Measurements from ENCODE around the gene ABL1.

Gene ABL1

GRCh38 chr9:130873966-130874365 is 38.9 kb downstream of the ABL1 start:
- DNase-seq, result no peak

GRCh38 chr9:130874783-130875182 is 39.7 kb downstream of the ABL1 start:
- DNase-seq, result no peak

DNA sequence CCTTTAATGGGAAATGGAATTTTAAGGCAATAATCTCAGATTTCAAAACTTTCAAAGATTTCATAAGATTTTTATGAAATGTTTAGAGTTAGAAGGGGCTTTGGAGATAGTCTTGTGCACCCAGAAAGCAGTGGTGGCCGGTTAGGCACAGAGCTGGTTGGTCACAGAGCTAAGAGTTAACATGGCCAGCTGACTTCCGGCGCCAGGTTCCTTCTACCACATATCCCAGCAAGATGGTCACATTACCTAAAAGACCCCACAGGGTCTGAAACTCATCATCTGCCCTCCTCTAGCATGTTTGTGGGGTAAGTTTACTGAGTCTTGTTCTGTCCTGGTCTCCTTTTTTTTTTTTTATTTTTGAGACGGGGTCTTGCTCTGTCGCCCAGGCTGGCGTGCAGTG is 42.2 kb downstream of the ABL1 start:
- DNase-seq, result no peak

DNA sequence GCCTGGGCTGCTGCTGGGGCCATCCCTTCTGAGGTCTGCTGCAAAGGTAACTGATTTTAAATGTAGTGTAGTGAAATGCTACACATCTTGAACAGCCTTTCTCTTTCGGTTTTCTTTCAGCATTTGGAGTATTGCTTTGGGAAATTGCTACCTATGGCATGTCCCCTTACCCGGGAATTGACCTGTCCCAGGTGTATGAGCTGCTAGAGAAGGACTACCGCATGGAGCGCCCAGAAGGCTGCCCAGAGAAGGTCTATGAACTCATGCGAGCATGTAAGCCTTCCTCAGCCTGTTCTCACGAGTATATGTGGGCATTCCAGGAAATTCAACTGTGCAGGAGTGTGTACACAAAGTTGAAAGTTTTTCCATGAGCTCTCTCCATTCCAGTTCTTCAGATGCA is 43.2 kb downstream of the ABL1 start:
- DNase-seq, result no peak

DNA sequence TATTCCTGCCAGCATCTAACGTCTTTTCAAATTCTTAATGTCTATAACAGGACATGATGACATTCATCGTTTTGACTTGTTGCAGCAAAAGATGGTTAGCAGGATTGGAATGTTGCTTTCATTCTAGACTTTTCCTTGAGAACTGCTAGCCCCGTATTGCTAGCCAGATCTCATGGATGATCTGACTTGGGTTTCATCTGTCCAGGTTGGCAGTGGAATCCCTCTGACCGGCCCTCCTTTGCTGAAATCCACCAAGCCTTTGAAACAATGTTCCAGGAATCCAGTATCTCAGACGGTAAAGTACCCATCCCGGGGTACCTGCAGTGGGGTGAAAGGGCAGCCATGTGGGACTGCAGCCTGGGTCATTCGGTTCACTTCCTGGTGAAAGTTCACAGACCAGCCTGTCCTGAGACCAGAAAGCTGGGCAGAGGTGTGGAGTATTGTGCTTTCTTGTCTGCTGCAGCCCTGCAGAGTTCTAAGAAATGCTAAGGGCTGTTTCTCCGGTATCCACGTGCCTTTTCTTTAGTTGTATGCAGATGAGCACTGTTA is 44.9 kb downstream of the ABL1 start:
- DNase-seq, result no peak

GRCh38 chr9:130880599-130881220 is 45.7 kb downstream of the ABL1 start:
- no peak for DNase-seq

DNA sequence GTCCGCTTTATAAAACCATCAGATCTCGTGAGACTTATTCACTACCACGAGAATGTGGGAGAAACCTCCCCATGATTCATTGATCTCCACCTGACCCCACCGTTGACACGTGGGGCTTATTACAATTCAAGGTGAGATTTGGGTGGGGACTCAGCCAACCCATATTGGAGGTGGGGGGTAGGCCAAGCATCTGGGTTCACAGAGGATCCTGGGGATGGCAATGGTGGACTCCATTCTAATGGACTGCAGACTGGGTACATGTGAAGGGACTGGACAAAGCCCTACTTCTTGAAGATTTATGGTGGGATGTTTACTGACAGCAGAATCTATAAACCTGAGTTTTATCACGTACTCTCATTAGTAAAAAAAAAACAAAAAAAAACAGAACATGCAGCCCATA is 46.5 kb downstream of the ABL1 start:
- no peak for DNase-seq

DNA sequence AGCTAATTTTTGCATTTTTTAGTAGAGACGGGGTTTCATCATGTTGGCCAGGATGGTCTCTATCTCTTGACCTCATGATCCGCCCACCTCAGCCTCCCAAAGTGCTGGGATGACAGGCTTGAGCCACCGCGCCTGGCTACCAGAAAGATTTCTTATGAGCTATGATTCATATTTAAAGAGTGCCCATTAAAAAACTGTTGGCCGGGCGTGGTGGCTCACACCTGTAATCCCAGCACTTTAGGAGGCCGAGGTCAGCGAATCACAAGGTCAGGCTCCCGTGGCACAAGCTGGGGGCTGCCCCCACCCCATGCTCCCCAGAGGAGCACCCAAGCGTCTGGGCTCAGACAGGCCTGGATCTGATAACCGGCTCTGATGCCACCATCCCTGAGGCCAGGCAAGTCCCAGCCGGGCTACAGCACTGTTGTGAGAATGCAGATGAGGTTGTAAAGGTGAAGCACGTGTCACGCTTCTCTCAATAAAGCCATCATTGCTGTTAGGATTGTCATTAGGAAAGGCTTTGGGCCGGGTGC is 47.7 kb downstream of the ABL1 start:
- DNase-seq, result no peak

- DNase-seq, result no peak
Measured at GRCh38 chr9:130883479-130883878, 48.4 kb downstream of the ABL1 start.

GRCh38 chr9:130884111-130884531 is 49.1 kb downstream of the ABL1 start:
- DNase-seq, result no peak

- no peak for DNase-seq
Measured at GRCh38 chr9:130884542-130885483, 49.8 kb downstream of the ABL1 start.

GRCh38 chr9:130885484-130886375 is 50.7 kb downstream of the ABL1 start:
- DNase-seq, result no peak

- no peak for DNase-seq
Measured at GRCh38 chr9:130886981-130887380, 51.9 kb downstream of the ABL1 start.

- DNase-seq, result no peak
Measured at GRCh38 chr9:130887494-130888144, 52.6 kb downstream of the ABL1 start.

DNA sequence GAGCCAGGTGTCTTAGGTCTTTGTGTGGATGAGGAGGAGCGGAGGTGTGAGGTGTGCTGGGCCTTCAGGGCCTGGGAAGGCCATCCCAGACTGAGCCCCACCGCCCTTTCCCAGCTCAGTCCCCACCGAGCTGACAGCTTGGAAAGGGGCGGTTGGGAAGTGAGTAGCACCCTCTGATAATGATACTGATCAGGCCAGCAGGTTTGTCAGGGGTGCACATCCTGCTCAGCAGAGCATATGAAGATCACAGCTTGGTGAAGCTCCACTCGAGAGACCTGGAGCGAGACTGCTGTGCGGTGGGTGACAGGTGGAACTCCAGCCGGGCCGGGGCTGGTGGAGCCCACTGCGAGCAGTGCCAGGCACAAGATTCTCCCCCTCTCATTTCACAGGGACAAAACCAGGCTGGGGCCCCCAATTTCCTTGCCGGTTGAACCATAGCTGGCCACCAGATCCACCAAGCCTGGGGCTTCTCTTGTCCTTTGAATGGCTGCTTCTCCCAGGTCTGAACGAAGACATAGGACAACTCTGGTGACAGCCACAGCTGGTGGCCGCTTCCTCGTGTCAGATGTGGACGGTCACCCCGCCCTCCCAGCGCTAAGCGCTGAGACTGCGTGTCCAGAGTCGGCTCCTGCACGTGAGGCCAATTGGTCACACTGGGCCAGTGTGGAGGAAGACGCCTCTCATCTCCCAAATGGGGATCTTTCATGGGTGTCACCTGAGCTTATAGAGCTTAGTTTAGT is 53.3 kb downstream of the ABL1 start:
- DNase-seq, result no peak

DNA sequence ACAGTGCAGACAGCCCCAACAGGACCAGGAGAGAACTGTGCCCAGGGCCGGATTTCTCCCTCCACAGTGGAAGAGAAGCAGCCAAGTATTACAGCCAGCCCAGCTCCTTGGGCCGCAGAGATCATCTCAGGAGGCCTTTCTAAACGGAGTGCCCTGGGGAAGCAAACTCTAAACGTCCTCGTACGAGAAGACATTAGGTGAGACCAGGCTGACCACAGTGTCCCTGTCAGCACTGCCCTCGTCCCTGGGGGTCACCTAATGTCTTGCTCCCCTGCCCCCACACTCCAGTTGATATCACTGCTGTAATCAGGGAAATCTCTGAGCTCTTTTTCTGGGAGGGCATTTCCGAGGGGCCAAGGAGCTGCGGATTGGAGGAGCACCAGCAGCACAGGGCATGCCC is 55.1 kb downstream of the ABL1 start:
- DNase-seq, result no peak

DNA sequence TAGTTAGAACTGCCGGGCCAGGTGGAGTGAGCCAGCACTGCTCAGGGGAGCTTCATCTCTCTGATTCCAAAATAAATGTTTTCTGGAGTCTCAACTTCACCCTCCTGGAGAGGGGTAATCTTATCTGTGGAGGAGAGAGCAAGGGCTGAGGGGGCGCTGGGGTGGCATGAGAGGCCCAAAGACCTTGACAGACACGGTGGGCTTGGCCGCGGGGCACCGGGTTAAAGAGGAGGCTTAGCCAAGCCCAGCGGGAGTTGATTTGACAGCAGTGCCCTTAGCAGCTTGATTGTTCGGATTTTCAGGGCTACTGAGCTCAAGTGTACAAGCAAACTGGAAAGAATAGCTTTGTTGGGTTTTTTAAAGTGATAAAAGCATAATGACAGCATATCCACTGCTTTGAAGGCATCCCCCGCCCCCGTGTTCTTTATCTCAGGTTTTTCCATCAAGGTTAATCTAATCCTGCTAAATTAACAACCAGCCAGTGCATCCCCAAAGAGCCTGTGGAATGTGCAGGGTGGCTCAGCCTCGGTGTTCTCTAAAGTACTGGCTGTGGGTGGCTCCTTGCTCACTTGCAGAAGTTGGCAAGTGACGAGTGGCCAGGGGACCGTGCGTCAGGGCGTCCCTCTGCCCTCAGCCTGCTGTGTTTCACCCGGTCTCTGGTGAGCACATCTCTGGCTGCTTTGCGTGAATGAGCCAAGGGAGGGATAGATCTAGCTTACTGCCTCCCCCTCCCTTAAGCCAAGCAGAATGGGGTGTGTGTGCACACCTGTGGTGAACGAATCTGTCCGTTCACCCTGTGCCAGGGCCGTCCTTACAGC is 56.0 kb downstream of the ABL1 start:
- DNase-seq, result no peak

DNA sequence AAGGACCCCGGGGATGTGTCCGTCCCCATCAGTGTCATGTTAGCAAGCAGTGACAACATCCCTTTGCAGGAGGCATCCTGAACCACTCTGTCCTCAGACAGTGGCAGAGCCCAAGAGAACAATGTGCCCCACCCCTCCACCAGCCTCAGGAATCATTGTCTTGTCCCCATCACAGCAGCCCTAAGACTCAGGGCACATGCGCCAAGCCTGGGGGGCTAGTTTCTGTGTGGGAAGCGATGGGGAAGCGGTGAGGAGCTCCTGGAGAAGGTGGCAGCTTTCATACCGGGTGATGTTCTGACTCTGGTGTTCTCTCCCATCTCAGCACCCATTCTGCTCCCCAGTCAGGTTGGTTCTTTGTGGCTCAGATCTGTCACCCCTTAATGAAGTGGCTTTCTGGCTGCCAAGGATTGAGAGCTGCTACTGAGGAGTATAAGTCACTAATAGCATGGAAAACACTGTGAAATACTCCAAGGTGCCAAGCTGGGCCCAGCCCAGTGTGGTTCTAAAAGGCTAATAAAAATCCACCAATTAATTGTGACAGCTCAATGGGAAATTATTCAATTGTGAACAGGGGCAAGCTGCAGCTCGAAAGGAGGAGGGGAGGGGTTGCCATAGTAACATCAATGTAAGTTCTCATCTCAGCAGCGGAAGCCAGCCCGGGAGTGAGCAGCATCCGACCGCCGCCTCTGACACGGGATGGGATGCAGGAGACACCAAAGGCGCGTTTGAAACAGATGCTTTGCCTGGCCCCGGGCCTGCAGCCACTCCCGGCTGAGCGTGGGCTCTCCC is 56.8 kb downstream of the ABL1 start:
- DNase-seq, result no peak

GRCh38 chr9:130892477-130893304 is 57.6 kb downstream of the ABL1 start:
- no peak for DNase-seq

All from bone marrow (tissue), 2 donors.